Spinal cord (tissue), 10 donors: ENCODE results near the gene PRDM16. TPM values are rescaled to one million over a fixed set of nuclear protein-coding genes. Genes with fewer than 3 reads are reported as not detected.

Source experiments
- DNase-seq, 6 donors: peaks; one replicate each; pipeline versions ENCODE4 v3.0.0 to v3.0.0-alpha.2; 2013 to 2015; ENCODE audit warnings: low spot score in 6 of 6, low read depth in 4 of 6
- H3K27ac ChIP-seq: one replicate; pipeline ENCODE4 v1.5.1; 2013; ENCODE audit warnings: low read depth, low read length, control low read depth
- H3K27me3 ChIP-seq: one replicate; pipeline ENCODE4 v1.6.1; 2013; ENCODE audit warnings: low read length; ENCODE audit not compliant: control insufficient read depth, insufficient read depth
- H3K36me3 ChIP-seq: one replicate; pipeline ENCODE4 v1.6.1; 2013; ENCODE audit warnings: low read length; ENCODE audit not compliant: control insufficient read depth, insufficient read depth
- H3K4me1 ChIP-seq: one replicate; pipeline ENCODE4 v1.6.1; 2013; ENCODE audit warnings: low read length; ENCODE audit not compliant: control insufficient read depth, insufficient read depth
- H3K4me3 ChIP-seq: one replicate; pipeline ENCODE4 v1.5.1; 2013; ENCODE audit warnings: low read depth, low read length, control low read depth
- H3K9me3 ChIP-seq: one replicate; pipeline ENCODE4 v1.6.1; 2013; ENCODE audit warnings: low read length; ENCODE audit not compliant: control insufficient read depth, insufficient read depth
- WGBS: methylation state at CpG from one replicate; pipeline ENCODE4 v1.1.5; 2013; ENCODE audit warnings: missing lambda C conversion rate; ENCODE audit not compliant: insufficient coverage; 5-methylcytosine and 5-hydroxymethylcytosine counted together
- polyA plus RNA-seq, 2 donors: library from polyadenylated mRNA; unstranded; fragments of 120-200 nt; gene quantifications; one replicate each; pipeline ENCODE4 v1.2.1, GENCODE V29; 2013; ENCODE audit not compliant: insufficient read length in 2 of 2
- total RNA-seq, 2 donors: library from RNA; depleted of rRNA in 1 of 2; stranded (reverse); fragments of 120-200 nt in 1 of 2; fragments of >200 nt in 1 of 2; gene quantifications; one replicate each; pipeline versions ENCODE4 v1.2.3 to v1.2.4, GENCODE V29; 2013 to 2014
- donor health status: healthy.

The PRDM16 gene
- total and polyA plus RNA-seq, 4 donors, result 6.1 to 8.3 (median 7.3) TPM

DNA sequence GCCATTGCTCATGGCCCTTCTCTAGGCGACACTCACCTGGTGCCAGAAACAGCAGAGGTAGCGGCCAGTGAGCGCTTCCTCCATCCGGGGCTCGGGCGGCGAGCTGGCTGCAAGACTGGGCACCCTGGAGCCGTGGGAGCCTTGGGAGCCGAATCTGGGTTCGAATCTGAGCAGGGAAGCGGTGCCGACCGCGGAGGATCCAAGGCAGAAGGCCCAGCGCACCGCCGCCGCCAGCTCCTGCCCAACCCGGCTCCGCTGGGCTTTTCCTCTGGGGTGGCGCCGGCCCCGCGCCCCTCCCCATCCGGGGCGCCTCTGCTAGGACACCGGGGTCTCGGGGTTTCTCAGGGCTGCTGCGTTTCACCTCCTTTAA, 1.7 kb upstream of the PRDM16 start:
- peaks cover 79% of the 10 kb centered on the region for H3K27me3 ChIP-seq
- no peaks in the 10 kb centered on the region for H3K9me3 ChIP-seq
- peaks cover 7% of the 10 kb centered on the region for H3K36me3 ChIP-seq
- H3K4me1 ChIP-seq, result peaks cover 68% of the 10 kb centered on the region
- whole genome bisulfite sequencing, result 29% methylated on average over 29 of the region's 29 CpGs
- peak overlapping the region; percentile 37 for H3K4me3 ChIP-seq
- DNase-seq, result no peak
- H3K27ac ChIP-seq, result no peak overlapping the region

DNA sequence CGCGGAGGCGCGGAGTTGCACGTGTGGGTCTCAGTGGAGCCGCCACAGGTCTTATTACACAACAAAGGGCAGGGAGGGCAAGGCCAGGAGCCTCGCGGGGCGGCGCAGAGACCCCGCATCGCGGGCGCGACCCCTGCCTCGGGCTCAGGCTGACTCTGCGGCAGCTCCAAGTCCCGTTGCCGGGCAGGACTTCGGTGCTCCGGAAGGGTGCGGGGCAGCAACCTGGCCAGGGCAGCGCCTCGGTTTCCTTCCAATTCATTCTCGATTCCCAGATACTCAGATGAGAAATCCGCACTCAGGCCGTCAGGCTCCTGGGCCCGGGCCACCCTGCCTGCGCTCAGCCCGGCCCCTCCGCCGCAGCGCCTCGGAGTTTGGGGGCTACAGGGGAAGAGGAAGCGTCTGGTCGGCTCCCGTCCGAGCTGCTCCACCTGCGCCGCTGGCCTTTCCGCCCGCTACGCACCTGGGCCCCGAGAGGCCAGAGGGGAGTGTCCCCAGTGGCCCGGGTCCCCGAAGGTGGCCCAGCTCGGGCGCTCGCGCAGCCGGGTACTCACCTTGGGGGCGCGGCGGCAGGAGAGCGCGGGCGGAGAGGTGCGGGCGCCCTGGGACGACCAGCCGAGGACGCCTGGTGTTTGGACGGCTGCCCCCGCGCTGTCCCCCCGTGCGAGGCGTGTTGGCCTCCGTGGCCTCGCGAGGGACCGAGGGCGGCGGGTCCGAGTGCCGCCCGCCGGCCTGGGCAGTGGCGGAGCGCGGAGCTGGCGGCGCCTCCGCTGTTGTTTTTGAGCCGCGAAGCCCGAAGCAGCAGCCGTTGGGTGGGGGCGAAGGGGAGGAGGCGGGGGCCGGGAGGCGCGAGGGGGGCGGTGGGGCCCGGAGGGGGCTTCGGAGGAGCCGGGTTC, 1.1 kb upstream of the PRDM16 start:
- Histone ChIP-seq H3K4me1 (peaks cover 74% of the 10 kb centered on the region), H3K4me3 (peak overlapping the region; percentile 39), H3K27me3 (peaks cover 80% of the 10 kb centered on the region), H3K9me3 (no peaks in the 10 kb centered on the region), H3K36me3 (peaks cover 10% of the 10 kb centered on the region), H3K27ac (peak overlapping the region; percentile 69)
- no peak for DNase-seq
- WGBS, result 4% methylated on average over 82 of the region's 97 CpGs

DNA sequence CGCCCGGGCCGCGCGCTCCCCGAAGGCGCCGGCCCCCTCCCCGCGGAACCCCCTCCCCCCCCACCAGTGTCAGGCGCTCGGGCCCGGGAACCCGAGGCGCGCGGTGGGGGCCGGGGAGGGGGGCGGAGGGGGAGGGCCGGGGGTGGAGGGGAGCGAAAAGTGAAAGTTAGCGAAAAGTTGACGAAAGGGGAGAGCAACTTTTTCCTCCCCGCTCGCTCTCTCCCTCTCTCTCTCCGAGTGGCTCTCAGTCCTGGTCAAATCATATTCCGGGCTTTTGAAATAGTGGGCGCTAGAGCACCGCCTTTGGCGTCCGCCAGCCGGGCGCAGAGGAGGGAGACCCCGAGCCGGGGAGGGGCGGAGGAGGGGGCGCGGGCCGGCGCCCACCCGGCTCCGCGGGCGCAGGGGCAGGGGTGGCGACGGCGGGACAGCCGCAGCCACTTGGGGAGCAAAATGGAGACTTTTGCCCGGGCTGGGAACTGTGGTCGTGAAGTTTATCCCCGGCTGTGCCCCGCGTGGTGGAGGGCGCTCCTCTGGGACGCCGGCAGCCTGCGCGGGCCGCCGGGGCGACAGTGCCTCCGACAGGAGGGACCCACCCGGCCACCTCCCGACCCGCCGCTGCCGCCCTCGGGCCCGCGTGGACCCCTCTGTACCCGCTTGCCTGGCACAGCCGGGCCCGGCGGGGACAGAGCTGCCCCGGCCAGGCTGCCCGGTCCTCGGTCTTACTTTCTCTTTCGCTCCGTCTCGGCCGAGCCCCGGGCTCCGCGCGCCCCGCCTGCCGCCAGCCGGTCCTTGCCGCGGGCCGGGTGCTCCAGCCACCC, 697 bp downstream of the PRDM16 start:
- WGBS, result 0% methylated on average over 64 of the region's 91 CpGs
- H3K9me3 ChIP-seq, result no peaks in the 10 kb centered on the region
- H3K27ac ChIP-seq, result peak overlapping the region; percentile 52
- DNase-seq, result peak in 2 of 6 donors; percentile 86 to 92
- H3K27me3 ChIP-seq, result peaks cover 79% of the 10 kb centered on the region
- peak overlapping the region; percentile 31 for H3K4me3 ChIP-seq
- H3K4me1 ChIP-seq, result peaks cover 73% of the 10 kb centered on the region
- peaks cover 12% of the 10 kb centered on the region for H3K36me3 ChIP-seq

DNA sequence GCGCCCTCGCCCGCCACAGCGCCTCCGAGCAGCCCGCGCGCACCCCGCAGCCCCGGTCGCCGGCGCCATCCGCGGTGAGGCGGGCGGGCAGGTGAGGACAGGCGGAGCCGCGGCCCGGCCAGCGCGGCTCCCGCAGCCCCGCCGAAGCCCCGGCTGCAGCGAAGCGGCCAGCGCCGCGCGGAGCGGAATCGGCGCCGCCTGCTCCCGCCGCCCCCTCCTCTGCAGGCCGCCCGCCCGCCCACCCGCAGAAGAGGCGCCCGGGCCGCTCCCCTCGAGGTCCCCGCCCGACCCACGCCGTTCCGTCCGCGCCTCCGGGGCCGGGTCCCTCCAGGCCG, 1.3 kb downstream of the PRDM16 start:
- WGBS, result under 1% methylated on average over 57 of the region's 57 CpGs
- H3K36me3 ChIP-seq, result peaks cover 12% of the 10 kb centered on the region
- no peak overlapping the region for H3K4me3 ChIP-seq
- peaks cover 74% of the 10 kb centered on the region for H3K4me1 ChIP-seq
- DNase-seq, result no peak
- peaks cover 77% of the 10 kb centered on the region for H3K27me3 ChIP-seq
- H3K27ac ChIP-seq, result no peak overlapping the region
- no peaks in the 10 kb centered on the region for H3K9me3 ChIP-seq

DNA sequence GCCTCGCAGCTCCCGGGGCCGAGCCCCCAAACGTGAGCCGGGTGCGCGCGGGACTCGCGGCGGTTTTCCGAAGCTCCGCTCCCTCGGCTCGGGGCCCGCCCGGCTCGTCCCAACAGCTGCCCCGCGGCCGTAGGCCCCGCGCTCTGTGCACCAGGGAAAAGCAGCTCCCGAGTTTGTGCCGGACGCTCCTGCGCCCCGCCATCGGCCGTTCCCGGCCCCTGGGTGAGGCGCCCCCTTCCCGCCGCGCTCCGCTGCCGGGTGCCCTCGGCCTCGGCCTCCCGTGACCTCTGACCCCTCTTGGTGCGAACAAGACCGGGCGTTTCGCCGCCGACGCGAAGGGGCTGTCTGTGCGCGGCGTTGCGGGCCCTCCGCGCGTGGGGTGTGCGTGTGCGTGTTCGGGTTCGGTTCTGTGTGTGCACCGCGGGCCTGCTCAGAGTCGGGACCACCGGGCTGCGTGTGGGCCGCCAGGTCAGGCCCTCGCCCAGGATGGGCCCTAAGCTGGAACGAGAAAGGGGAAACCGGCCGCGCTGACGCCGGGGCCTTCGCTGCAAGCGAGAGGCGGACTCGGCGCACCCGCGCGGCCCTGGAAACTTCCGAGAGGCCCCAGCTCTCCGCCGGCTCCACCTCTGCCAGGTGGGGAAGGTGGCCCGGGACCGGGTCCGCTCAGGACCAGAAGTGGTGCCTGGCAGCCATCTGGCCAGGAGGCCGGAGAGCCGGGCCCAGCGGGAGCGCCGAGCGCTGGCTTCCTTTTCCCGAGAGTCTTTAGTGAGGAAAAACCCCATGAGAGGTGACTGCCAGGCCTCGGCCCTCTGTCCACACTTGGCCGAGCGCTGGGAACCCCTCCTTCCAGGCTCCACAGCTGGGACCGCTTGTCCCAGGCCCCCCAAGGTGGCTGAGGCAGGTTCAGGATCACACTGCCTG, 1.9 kb downstream of the PRDM16 start:
- H3K27me3 ChIP-seq, result peaks cover 75% of the 10 kb centered on the region
- DNase-seq, result peak in 1 of 6 donors; percentile 60
- peak overlapping the region; percentile 29 for H3K4me3 ChIP-seq
- H3K9me3 ChIP-seq, result no peaks in the 10 kb centered on the region
- peaks cover 14% of the 10 kb centered on the region for H3K36me3 ChIP-seq
- H3K4me1 ChIP-seq, result peaks cover 73% of the 10 kb centered on the region
- H3K27ac ChIP-seq, result peak overlapping the region; percentile 64
- 15% methylated on average over 97 of the region's 97 CpGs for WGBS

DNA sequence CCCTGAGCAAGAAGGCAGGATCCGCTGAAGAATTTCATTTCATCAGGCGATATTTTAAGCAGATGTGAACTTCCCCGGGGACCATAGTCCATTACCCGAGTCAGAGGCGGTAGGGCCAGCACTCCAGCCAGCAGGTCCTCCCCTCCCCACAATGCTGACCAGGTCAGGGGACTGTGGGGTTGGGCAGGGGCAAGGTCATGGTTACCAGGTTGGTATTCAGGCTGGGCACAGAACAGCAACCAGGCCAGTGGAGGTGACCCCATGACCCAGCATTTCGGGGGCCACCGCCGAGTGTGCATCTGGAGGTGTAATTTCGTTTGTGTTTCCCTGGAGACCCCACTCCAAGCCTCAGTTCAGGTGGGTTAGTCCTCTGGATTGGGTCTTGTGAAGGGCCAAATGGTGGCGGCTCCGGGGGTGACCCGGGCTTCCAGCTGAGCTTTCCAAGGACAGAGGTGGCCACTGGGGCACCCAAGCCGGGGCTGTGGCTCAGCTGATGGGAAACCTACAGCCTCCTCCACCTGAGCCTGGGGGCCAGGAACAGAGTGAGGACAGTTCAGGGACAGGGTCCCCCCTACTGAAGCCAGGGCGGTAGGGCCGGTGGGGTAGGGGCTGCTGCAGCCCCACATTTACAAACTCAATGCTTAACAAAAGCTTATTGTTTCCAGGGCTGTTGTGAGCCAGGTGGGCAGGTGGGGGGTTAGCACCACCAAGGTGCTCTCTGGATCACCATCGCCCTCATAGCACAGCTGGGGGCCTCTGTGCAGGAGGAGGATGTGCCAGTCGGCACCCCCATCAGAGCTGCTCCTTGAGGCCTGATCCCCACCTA, 2.8 kb downstream of the PRDM16 start:
- peak overlapping the region; percentile 29 for H3K4me3 ChIP-seq
- peaks cover 74% of the 10 kb centered on the region for H3K4me1 ChIP-seq
- H3K27ac ChIP-seq, result peak overlapping the region; percentile 64
- peaks cover 12% of the 10 kb centered on the region for H3K36me3 ChIP-seq
- H3K27me3 ChIP-seq, result peaks cover 67% of the 10 kb centered on the region
- no peak for DNase-seq
- WGBS, result 70% methylated on average over 14 of the region's 17 CpGs
- no peaks in the 10 kb centered on the region for H3K9me3 ChIP-seq

DNA sequence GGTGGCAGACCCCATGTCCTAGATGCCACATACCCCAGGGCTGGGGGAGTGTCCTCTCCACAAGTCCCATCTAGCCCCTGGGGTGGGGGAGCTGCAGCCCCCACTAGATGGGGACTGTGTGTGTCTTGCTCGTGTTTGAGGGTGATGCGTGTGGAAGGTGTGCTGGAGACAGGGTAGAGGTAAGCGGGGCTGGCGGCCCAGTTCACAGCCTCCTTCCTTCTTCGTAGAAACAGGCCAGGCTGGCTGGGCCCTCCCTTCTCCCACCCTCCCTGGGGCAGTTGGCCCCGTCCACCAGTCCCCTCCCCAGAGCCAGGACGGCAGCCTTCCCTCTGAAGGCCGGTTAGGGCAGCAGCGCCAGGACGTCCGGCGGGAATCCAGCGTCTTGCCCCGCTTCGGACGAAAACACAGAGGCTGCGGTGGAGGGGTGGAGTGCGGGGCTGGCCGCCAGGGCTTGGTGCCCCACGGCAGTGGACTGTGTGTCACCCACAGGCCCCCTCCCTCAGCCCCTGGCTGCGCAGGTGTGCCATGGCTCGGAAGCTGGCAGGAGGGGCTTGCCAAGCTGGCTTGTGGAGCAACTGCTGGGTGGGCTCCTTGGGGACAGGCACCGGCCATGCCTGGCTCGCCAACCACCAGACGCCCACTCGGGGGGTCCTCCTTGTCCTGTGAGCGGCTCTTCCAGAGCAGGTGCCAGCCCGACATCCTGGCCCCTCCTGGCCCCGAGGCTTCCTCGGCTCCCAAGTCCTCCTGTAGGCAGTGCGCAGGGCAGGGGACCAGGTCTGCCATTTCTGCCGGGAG, 3.6 kb downstream of the PRDM16 start:
- Histone ChIP-seq H3K4me1 (peaks cover 74% of the 10 kb centered on the region), H3K9me3 (no peaks in the 10 kb centered on the region), H3K4me3 (peak overlapping the region; percentile 29), H3K27ac (peak overlapping the region; percentile 7), H3K27me3 (peaks cover 61% of the 10 kb centered on the region), H3K36me3 (peaks cover 11% of the 10 kb centered on the region)
- 42% methylated on average over 30 of the region's 32 CpGs for WGBS
- DNase-seq, result peak in 1 of 6 donors; percentile 62

DNA sequence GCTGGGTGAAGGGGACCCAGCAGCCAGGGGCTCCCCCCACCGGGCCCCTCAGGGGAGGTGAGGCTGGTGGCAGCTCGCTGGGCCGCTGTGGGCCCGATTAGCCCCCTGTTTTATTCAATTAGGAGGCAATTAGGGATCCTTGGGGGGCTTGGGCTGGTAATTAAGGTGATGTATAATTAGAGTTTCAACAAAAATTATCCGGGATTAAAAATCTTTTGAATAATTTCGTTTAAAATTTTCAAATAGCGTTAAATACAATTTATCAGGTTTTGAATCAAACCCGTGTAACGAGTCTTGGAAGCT, 4.1 kb downstream of the PRDM16 start:
- 35% methylated on average over 5 of the region's 9 CpGs for WGBS
- peaks cover 75% of the 10 kb centered on the region for H3K4me1 ChIP-seq
- H3K27me3 ChIP-seq, result peaks cover 59% of the 10 kb centered on the region

More for the DNA sequence above, 4.1 kb downstream of the PRDM16 start:
- H3K4me3 ChIP-seq, result no peak overlapping the region
- peaks cover 11% of the 10 kb centered on the region for H3K36me3 ChIP-seq
- H3K27ac ChIP-seq, result no peak overlapping the region
- H3K9me3 ChIP-seq, result no peaks in the 10 kb centered on the region
- peak in 1 of 6 donors; percentile 5 for DNase-seq
